ENCODE measurements around the gene AGR2. TPM values are rescaled to one million over a fixed set of nuclear protein-coding genes. Genes with fewer than 3 reads are reported as not detected.

The AGR2 gene
- total and polyA plus RNA-seq, 10 of the 15 experiments (the other 5 are each of a cell fraction or from before 2014, with no cell fraction given) = 0.67 TPM; not detected in 9

- no peak for TF ChIP-seq STAT1 (conservative IDR thresholded peaks at IDR 0.05)
- TF ChIP-seq RAD21 (IDR thresholded peaks at IDR 0.05; ENCODE audit: insufficient read depth, low read depth, low read length) = no peak
- TF ChIP-seq MYC (IDR thresholded peaks at IDR 0.05; ENCODE audit: insufficient read depth, insufficient read length, insufficient replicate concordance, low read length, severe bottlenecking) = no peak
- TF ChIP-seq ZNF274 (IDR thresholded peaks at IDR 0.05; ENCODE audit: insufficient read depth, insufficient read length) = no peak
- no peak for TF ChIP-seq RB1 (IDR thresholded peaks at IDR 0.05; ENCODE audit: borderline replicate concordance)
- no peak for TF ChIP-seq EZH2 (IDR thresholded peaks at IDR 0.05; ENCODE audit: borderline replicate concordance, control insufficient read depth, low read depth, low read length)
- no peak for TF ChIP-seq CBFB (IDR thresholded peaks at IDR 0.05; ENCODE audit: low read depth)
- TF ChIP-seq MEF2B (IDR thresholded peaks at IDR 0.05; ENCODE audit: partially characterized antibody, poor library complexity, severe bottlenecking) = no peak
- TF ChIP-seq RAD51 (IDR thresholded peaks at IDR 0.05) = no peak
- no peak for TF ChIP-seq STAT3 (IDR thresholded peaks at IDR 0.05; ENCODE audit: low read depth, low read length)
- no peak for TF ChIP-seq SMC3 (IDR thresholded peaks at IDR 0.05; ENCODE audit: borderline replicate concordance, low read length)
- TF ChIP-seq SIX5 (IDR thresholded peaks at IDR 0.05; ENCODE audit: low read depth, low read length, severe bottlenecking) = no peak
- TF ChIP-seq ZBTB11 (CRISPR knock-in tag; IDR thresholded peaks at IDR 0.05) = no peak
- TF ChIP-seq EGR1 (IDR thresholded peaks at IDR 0.05; ENCODE audit: borderline replicate concordance in 1 of 2, low read depth in 2 of 2, low read length in 2 of 2) = no peak
- H3K9me3 ChIP-seq (replicated peaks; ENCODE audit: control insufficient read depth, insufficient read depth, low read length) = no peaks in the 10 kb centered on the region
- H2AFZ ChIP-seq (ENCODE audit: control insufficient read depth, low read depth, low read length) = no peak overlapping the region
- in situ Hi-C loops (cut with MboI) (no loop called here), intact Hi-C loops (cut with micrococcal nuclease; ENCODE audit: unreplicated experiment) (no loop called here)
- H3K27me3 ChIP-seq (replicated peaks in 1 of 2; ENCODE audit: control insufficient read depth in 2 of 2, insufficient read depth in 2 of 2, low read length in 1 of 2) = no peaks in the 10 kb centered on the region; a peak in 1 of 4 replicates
- ChIA-PET SMC1A (ENCODE audit: uncharacterized antibody, unreplicated experiment) (no interaction called here), POLR2A (no interaction called here), RAD21 (ENCODE audit: unreplicated experiment) (no interaction called here), CTCF (no interaction called here)
- 35% methylated on average over 3 of the region's 3 CpGs for WGBS (ENCODE audit: insufficient coverage, insufficient replicate concordance, low lambda C conversion rate, missing lambda C conversion rate)
- no peak overlapping the region for H3K4me3 ChIP-seq
- H3K4me2 ChIP-seq (ENCODE audit: control insufficient read depth, insufficient read depth) = no peak overlapping the region
- no peak for DNase-seq (ENCODE audit: low read depth, low spot score)
- no TSS peak for BruUV-seq (replicated peaks)
- FAIRE-seq = no peak
- H3K79me2 ChIP-seq (ENCODE audit: control insufficient read depth, insufficient read depth, low read length) = no peaks in the 10 kb centered on the region
- ATAC-seq = no peak
- no peaks in the 10 kb centered on the region for H3K4me1 ChIP-seq (ENCODE audit: control insufficient read depth, insufficient read depth, low read length)
- no peaks in the 10 kb centered on the region for H3K36me3 ChIP-seq (ENCODE audit: control insufficient read depth in 2 of 2, insufficient read depth in 2 of 2, low read length in 1 of 2)
- H4K20me1 ChIP-seq (ENCODE audit: control insufficient read depth, insufficient read depth) = no peaks in the 10 kb centered on the region
- H3K27ac ChIP-seq (ENCODE audit: control insufficient read depth, insufficient read depth) = no peak overlapping the region
- H3K9ac ChIP-seq (ENCODE audit: control insufficient read depth, insufficient read depth, low read length) = no peak overlapping the region
These were observed 26.3 kb downstream of the AGR2 start for GRCh38 chr7:16778476-16778875.

All from GM12878 (cell line).